GM23248 (cell line): ENCODE measurements around the gene TIMM44. TPM values are rescaled to one million over a fixed set of nuclear protein-coding genes. Genes with fewer than 3 reads are reported as not detected.

Experiments used
- DNase-seq: peaks from one replicate; pipeline ENCODE4 v3.0.0-alpha.2; 2015
- H2AFZ ChIP-seq: fragments of 200-600 bp; sonication (generic); 2 replicates; pipeline ENCODE4 v1.6.1; 2016; ENCODE audit warnings: antibody characterized with exemption
- H3F3A ChIP-seq: fragments of 200-600 bp; sonication (generic); 2 replicates; pipeline ENCODE4 v1.6.1; 2016; ENCODE audit warnings: mild to moderate bottlenecking, antibody characterized with exemption, mixed run types; ENCODE audit not compliant: insufficient read depth
- H3K27ac ChIP-seq: fragments of 200-600 bp; sonication (generic); 2 replicates; pipeline ENCODE4 v1.5.1; 2016; ENCODE audit warnings: mild to moderate bottlenecking
- H3K27me3 ChIP-seq: fragments of 200-600 bp; sonication (generic); replicated peaks from 2 replicates; pipeline ENCODE4 v1.6.1; 2016; ENCODE audit warnings: mild to moderate bottlenecking; ENCODE audit not compliant: insufficient read depth
- H3K36me3 ChIP-seq: fragments of 200-600 bp; sonication (generic); 2 replicates; pipeline ENCODE4 v1.6.1; 2016; ENCODE audit warnings: low read depth, mild to moderate bottlenecking
- H3K4me1 ChIP-seq: fragments of 200-600 bp; sonication (generic); 2 replicates; pipeline ENCODE4 v1.6.1; 2016; ENCODE audit warnings: mild to moderate bottlenecking; ENCODE audit not compliant: insufficient read depth
- H3K4me2 ChIP-seq: fragments of 200-600 bp; sonication (generic); one replicate; pipeline ENCODE4 v1.6.1; 2016; ENCODE audit warnings: mild to moderate bottlenecking; ENCODE audit not compliant: unreplicated experiment
- H3K4me3 ChIP-seq: fragments of 200-600 bp; sonication (generic); 2 replicates; pipeline ENCODE4 v1.5.1; 2016; ENCODE audit warnings: mild to moderate bottlenecking
- H3K79me2 ChIP-seq: fragments of 200-600 bp; sonication (generic); 2 replicates; pipeline ENCODE4 v1.6.1; 2016; ENCODE audit warnings: mild to moderate bottlenecking; ENCODE audit not compliant: insufficient read depth
- H3K9ac ChIP-seq: fragments of 200-600 bp; sonication (generic); 2 replicates; pipeline ENCODE4 v1.6.1; 2016; ENCODE audit warnings: mild to moderate bottlenecking
- H3K9me2 ChIP-seq: fragments of 200-600 bp; sonication (generic); 2 replicates; pipeline ENCODE4 v1.6.1; 2016; ENCODE audit warnings: mixed run types, mild to moderate bottlenecking, moderate library complexity; ENCODE audit not compliant: insufficient read depth
- H3K9me3 ChIP-seq: fragments of 200-600 bp; sonication (generic); one replicate; pipeline ENCODE4 v1.6.1; 2017; ENCODE audit warnings: low read depth
- H4K20me1 ChIP-seq: fragments of 200-600 bp; sonication (generic); 2 replicates; pipeline ENCODE4 v1.6.0; 2016; ENCODE audit not compliant: insufficient read depth
- EZH2 ChIP-seq: fragments of 200-600 bp; sonication (generic); IDR thresholded peaks from 2 replicates; pipeline ENCODE4 v1.6.1; 2018; ENCODE audit warnings: antibody characterized with exemption, mild to moderate bottlenecking; ENCODE audit not compliant: insufficient read depth, poor library complexity, severe bottlenecking
- EZH2phosphoT487 ChIP-seq: fragments of 200-600 bp; sonication (generic); IDR thresholded peaks from 2 replicates; pipeline ENCODE4 v1.6.1; 2018; ENCODE audit warnings: antibody characterized with exemption, moderate library complexity, mild to moderate bottlenecking, low read depth; ENCODE audit not compliant: insufficient read depth
- WGBS, 2 experiments: methylation state at CpG; one replicate each; pipeline ENCODE4 v1.1.6; 2015 to 2017; ENCODE audit warnings: low lambda C conversion rate in 2 of 2, low coverage in 1 of 2; ENCODE audit errors: missing lambda C conversion rate in 2 of 2; 5-methylcytosine and 5-hydroxymethylcytosine counted together
- in situ Hi-C: fragments of 300-500 bp; cut with MboI; formaldehyde crosslinking; loops from 2 replicates; pipeline ENCODE4 v1.15.0; 2020
- polyA plus RNA-seq: library from polyadenylated mRNA; unstranded; fragments of >200 nt; fragmentation: Nextera tagmentation; extraction: Ambion mirVana; gene quantifications from 2 replicates; pipeline ENCODE4 v1.2.1, GENCODE V29; 2016
- total RNA-seq: library from RNA; depleted of rRNA; stranded (reverse); fragments of >200 nt; shearing (Covaris generic); gene quantifications from 2 replicates; pipeline ENCODE4 v1.2.3, GENCODE V29; 2014

The TIMM44 gene
- total and polyA plus RNA-seq, 2 experiments from 2014 or later, result 25.8 to 53.1 TPM

DNA sequence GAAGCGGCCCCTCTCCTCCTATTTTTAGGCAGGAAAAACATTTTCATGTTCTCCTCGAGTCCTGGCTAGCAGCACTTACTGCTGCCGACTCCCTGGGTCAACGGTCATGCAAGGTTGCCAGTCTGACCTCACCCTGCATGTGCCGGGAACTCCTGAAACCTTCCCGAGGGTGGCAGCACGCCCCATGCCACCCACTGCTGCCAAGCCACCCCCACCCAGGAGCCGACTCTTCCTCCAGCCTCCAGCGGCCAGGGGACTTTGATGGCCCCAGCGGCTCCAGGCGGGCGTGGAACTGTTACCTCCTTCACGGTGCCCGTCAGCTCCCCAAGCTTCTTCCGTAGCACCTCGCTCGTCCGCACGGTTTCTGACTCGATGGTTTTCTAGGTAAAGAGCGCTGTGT is 8.7 kb downstream of the TIMM44 start:
- in situ Hi-C loops, result no loop called here
- Histone ChIP-seq H3K4me3 (no peak overlapping the region), H3K4me1 (peaks cover 2% of the 10 kb centered on the region), H3K9me3 (no peaks in the 10 kb centered on the region), H3K4me2 (no peak overlapping the region), H3K9ac (no peak overlapping the region), H3K27me3 (no peaks in the 10 kb centered on the region), H3K9me2 (no peaks in the 10 kb centered on the region), H3K79me2 (peaks cover 37% of the 10 kb centered on the region), H4K20me1 (no peaks in the 10 kb centered on the region), H3K27ac (no peak overlapping the region), H3K36me3 (peaks cover 51% of the 10 kb centered on the region; the same call in 1 of the 2 replicates), H3F3A (peaks cover 13% of the 10 kb centered on the region), H2AFZ (no peak overlapping the region)
- no peak for DNase-seq
- 90 to 91% methylated on average over 20 to 21 of the region's 21 CpGs for WGBS, 2 experiments
- TF ChIP-seq EZH2 (no peak), EZH2phosphoT487 (no peak)

GRCh38 chr19:7933828-7934725 is 9.4 kb downstream of the TIMM44 start:
- H3K4me2 ChIP-seq, result no peak overlapping the region
- peaks cover 17% of the 10 kb centered on the region for H3F3A ChIP-seq
- no peaks in the 10 kb centered on the region for H4K20me1 ChIP-seq
- peaks cover 9% of the 10 kb centered on the region for H3K4me1 ChIP-seq
- no peak overlapping the region for H2AFZ ChIP-seq
- H3K36me3 ChIP-seq, result peaks cover 51% of the 10 kb centered on the region; the same call in 1 of the 2 replicates
- in situ Hi-C loops, result no loop called here
- no peaks in the 10 kb centered on the region for H3K27me3 ChIP-seq
- no peak overlapping the region for H3K27ac ChIP-seq
- TF ChIP-seq EZH2phosphoT487 (no peak), EZH2 (no peak)
- no peaks in the 10 kb centered on the region for H3K9me2 ChIP-seq
- DNase-seq, result no peak
- 87 to 89% methylated on average over 44 to 54 of the region's 55 CpGs for WGBS, 2 experiments
- H3K79me2 ChIP-seq, result peaks cover 30% of the 10 kb centered on the region; the same call in 1 of the 2 replicates
- H3K9me3 ChIP-seq, result no peaks in the 10 kb centered on the region
- no peak overlapping the region for H3K4me3 ChIP-seq
- no peak overlapping the region for H3K9ac ChIP-seq

DNA sequence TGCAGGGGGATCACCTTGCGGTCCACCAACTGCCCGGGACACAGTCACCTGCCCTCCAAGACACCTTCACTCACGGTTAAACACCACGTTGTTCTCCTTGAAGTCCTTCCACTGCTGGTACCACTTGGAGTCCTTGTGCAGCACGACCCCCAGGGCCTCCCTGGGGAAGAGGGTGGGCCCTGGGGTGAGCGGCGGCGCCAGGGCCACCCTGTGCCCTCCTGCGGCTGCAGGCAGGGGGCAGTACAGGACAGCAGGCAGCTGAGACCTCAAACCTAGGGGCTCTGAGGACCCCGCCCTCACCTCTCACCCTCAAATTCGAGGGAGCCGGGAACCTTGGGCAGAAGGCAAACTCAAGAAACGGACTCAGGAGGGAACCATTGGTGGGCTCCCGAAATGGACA is 10.1 kb downstream of the TIMM44 start:
- no peaks in the 10 kb centered on the region for H3K27me3 ChIP-seq
- no peaks in the 10 kb centered on the region for H3K9me2 ChIP-seq
- WGBS, 2 experiments, result 87 to 88% methylated on average over 10 to 14 of the region's 14 CpGs
- H3K36me3 ChIP-seq, result peaks cover 45% of the 10 kb centered on the region; the same call in 1 of the 2 replicates
- no peaks in the 10 kb centered on the region for H3K9me3 ChIP-seq
- TF ChIP-seq EZH2 (no peak), EZH2phosphoT487 (no peak)
- no peak overlapping the region for H2AFZ ChIP-seq
- no peaks in the 10 kb centered on the region for H4K20me1 ChIP-seq
- no peak overlapping the region for H3K4me3 ChIP-seq
- no peak overlapping the region for H3K27ac ChIP-seq
- peaks cover 14% of the 10 kb centered on the region for H3K4me1 ChIP-seq
- H3K4me2 ChIP-seq, result no peak overlapping the region
- DNase-seq, result no peak
- peaks cover 24% of the 10 kb centered on the region; the same call in 1 of the 2 replicates for H3K79me2 ChIP-seq
- peaks cover 22% of the 10 kb centered on the region for H3F3A ChIP-seq
- no peak overlapping the region for H3K9ac ChIP-seq
- in situ Hi-C loops, result no loop called here

DNA sequence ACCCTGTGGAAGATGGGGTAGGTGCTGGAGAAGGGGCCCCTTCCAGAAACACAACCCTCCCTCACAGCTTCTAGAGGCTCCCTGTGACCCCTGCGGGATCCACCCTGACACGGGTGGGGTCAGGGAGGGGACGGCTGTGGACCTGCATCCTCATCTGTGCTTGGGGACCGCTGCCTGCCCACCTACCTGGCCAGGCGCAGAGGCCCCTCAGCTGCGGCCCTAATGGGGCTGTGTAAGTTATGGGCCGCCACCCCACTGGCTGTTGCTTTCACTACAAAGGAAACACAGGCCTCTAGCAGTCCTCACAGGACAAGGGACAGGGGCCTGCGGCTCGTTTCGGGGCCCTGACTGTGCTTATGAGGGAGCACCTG is 10.6 kb downstream of the TIMM44 start:
- in situ Hi-C loops, result no loop called here
- DNase-seq, result no peak

More for the DNA sequence above, 10.6 kb downstream of the TIMM44 start:
- H3K4me3 ChIP-seq, result no peak overlapping the region
- H3F3A ChIP-seq, result peaks cover 27% of the 10 kb centered on the region
- H4K20me1 ChIP-seq, result no peaks in the 10 kb centered on the region
- no peak overlapping the region for H3K27ac ChIP-seq
- no peaks in the 10 kb centered on the region for H3K9me2 ChIP-seq
- H3K36me3 ChIP-seq, result peaks cover 40% of the 10 kb centered on the region; the same call in 1 of the 2 replicates
- no peaks in the 10 kb centered on the region for H3K27me3 ChIP-seq
- no peak overlapping the region for H3K9ac ChIP-seq
- 0 out of 2 replicates have a peak, but pooled peaks cover 19% of the 10 kb centered on the region for H3K79me2 ChIP-seq
- TF ChIP-seq EZH2phosphoT487 (no peak), EZH2 (no peak)
- 94% methylated on average over 10 of the region's 10 CpGs for WGBS, 2 experiments
- no peak overlapping the region for H2AFZ ChIP-seq
- H3K9me3 ChIP-seq, result no peaks in the 10 kb centered on the region
- H3K4me2 ChIP-seq, result no peak overlapping the region
- peaks cover 19% of the 10 kb centered on the region for H3K4me1 ChIP-seq
